NCI-H345 treated with DMSO at 0.1 percent for 48 hours (cell line): ENCODE measurements around the gene GSAP.

Experiments
- DNase-seq: peaks from one replicate; lab custom pipeline; 2025; ENCODE audit not compliant: unreplicated experiment; lab: John Stamatoyannopoulos, UW

The GSAP gene

GRCh38 chr7:77409739-77410547 lies 6.2 kb downstream of the GSAP start:
- DNase-seq = no peak

- DNase-seq = no peak
Observed at GRCh38 chr7:77409005-77409738, 7.0 kb downstream of the GSAP start.

- no peak for DNase-seq
Observed at GRCh38 chr7:77407906-77408305, 8.2 kb downstream of the GSAP start.

GRCh38 chr7:77406421-77406820 lies 9.7 kb downstream of the GSAP start:
- DNase-seq = no peak

GRCh38 chr7:77404641-77405040 lies 11.5 kb downstream of the GSAP start:
- no peak for DNase-seq

GRCh38 chr7:77403957-77404356 lies 12.2 kb downstream of the GSAP start:
- no peak for DNase-seq

GRCh38 chr7:77402818-77403217 lies 13.3 kb downstream of the GSAP start:
- DNase-seq = no peak

- DNase-seq = no peak
Observed at GRCh38 chr7:77401002-77401401, 15.1 kb downstream of the GSAP start.

GRCh38 chr7:77399816-77400215 lies 16.3 kb downstream of the GSAP start:
- DNase-seq = no peak

- no peak for DNase-seq
Observed at GRCh38 chr7:77396894-77397547, 19.1 kb downstream of the GSAP start.

GRCh38 chr7:77395626-77396025 lies 20.5 kb downstream of the GSAP start:
- peak; percentile 30 for DNase-seq

- DNase-seq = no peak
Observed at GRCh38 chr7:77393954-77394353, 22.2 kb downstream of the GSAP start.

GRCh38 chr7:77393261-77393660 lies 22.9 kb downstream of the GSAP start:
- DNase-seq = no peak

- no peak for DNase-seq
Observed at GRCh38 chr7:77391230-77391629, 24.9 kb downstream of the GSAP start.

GRCh38 chr7:77388055-77388641 lies 28.0 kb downstream of the GSAP start:
- DNase-seq = no peak

GRCh38 chr7:77386165-77386822 lies 29.9 kb downstream of the GSAP start:
- DNase-seq = no peak

GRCh38 chr7:77383333-77383740 lies 32.8 kb downstream of the GSAP start:
- no peak for DNase-seq

- no peak for DNase-seq
Observed at GRCh38 chr7:77382532-77382931, 33.6 kb downstream of the GSAP start.

- no peak for DNase-seq
Observed at GRCh38 chr7:77378584-77378983, 37.6 kb downstream of the GSAP start.

- no peak for DNase-seq
Observed at GRCh38 chr7:77370606-77371005, 45.5 kb downstream of the GSAP start.

- DNase-seq = no peak
Observed at GRCh38 chr7:77368974-77369373, 47.2 kb downstream of the GSAP start.
